ENCODE results near the gene SLC6A3.

SLC6A3 gene

GRCh38 chr5:1383886-1384401, 61.3 kb downstream of the SLC6A3 start:
- Histone ChIP-seq H4K20me1 (ENCODE audit: insufficient read depth) (no peaks in the 10 kb centered on the region), H3K9ac (no peak overlapping the region), H3K27me3 (ENCODE audit: insufficient read depth, low read depth) (peaks cover 16% of the 10 kb centered on the region; the same call in 1 of the 2 replicates), H3K4me2 (no peak overlapping the region), H3K4me1 (ENCODE audit: low read depth, poor library complexity, severe bottlenecking) (peaks cover 17% of the 10 kb centered on the region), H3K27ac (no peak overlapping the region), H3K36me3 (ENCODE audit: insufficient read depth) (no peaks in the 10 kb centered on the region), H3K79me2 (ENCODE audit: insufficient read depth, low read depth) (no peaks in the 10 kb centered on the region), H2AFZ (ENCODE audit: low read depth) (no peak overlapping the region), H3K4me3 (IDR thresholded peaks at IDR 0.05; ENCODE audit: insufficient read depth, low read depth, low read length) (no peak overlapping the region)
- TF ChIP-seq CTCF (conservative IDR thresholded peaks at IDR 0.05; ENCODE audit: low read depth, low read length), result no peak

GRCh38 chr5:1383344-1383743, 61.9 kb downstream of the SLC6A3 start:
- H3K27ac ChIP-seq, result no peak overlapping the region
- no peak overlapping the region for H3K4me3 ChIP-seq (IDR thresholded peaks at IDR 0.05; ENCODE audit: insufficient read depth, low read depth, low read length)
- no peak for TF ChIP-seq CTCF (conservative IDR thresholded peaks at IDR 0.05; ENCODE audit: low read depth, low read length)
- H3K4me2 ChIP-seq, result no peak overlapping the region
- H3K9ac ChIP-seq, result no peak overlapping the region
- no peaks in the 10 kb centered on the region for H3K79me2 ChIP-seq (ENCODE audit: insufficient read depth, low read depth)
- no peaks in the 10 kb centered on the region for H3K36me3 ChIP-seq (ENCODE audit: insufficient read depth)
- no peak overlapping the region for H2AFZ ChIP-seq (ENCODE audit: low read depth)
- H3K27me3 ChIP-seq (ENCODE audit: insufficient read depth, low read depth), result peaks cover 11% of the 10 kb centered on the region; the same call in 1 of the 2 replicates
- H4K20me1 ChIP-seq (ENCODE audit: insufficient read depth), result no peaks in the 10 kb centered on the region
- peaks cover 17% of the 10 kb centered on the region for H3K4me1 ChIP-seq (ENCODE audit: low read depth, poor library complexity, severe bottlenecking)

GRCh38 chr5:1382248-1382700, 63.0 kb downstream of the SLC6A3 start:
- Histone ChIP-seq H3K27ac (no peak overlapping the region), H3K4me3 (IDR thresholded peaks at IDR 0.05; ENCODE audit: insufficient read depth, low read depth, low read length) (no peak overlapping the region), H4K20me1 (ENCODE audit: insufficient read depth) (no peaks in the 10 kb centered on the region), H2AFZ (ENCODE audit: low read depth) (no peak overlapping the region), H3K9ac (no peak overlapping the region), H3K4me1 (ENCODE audit: low read depth, poor library complexity, severe bottlenecking) (peaks cover 14% of the 10 kb centered on the region), H3K79me2 (ENCODE audit: insufficient read depth, low read depth) (no peaks in the 10 kb centered on the region), H3K4me2 (no peak overlapping the region), H3K27me3 (ENCODE audit: insufficient read depth, low read depth) (peaks cover 4% of the 10 kb centered on the region; the same call in 1 of the 2 replicates), H3K36me3 (ENCODE audit: insufficient read depth) (no peaks in the 10 kb centered on the region)
- TF ChIP-seq CTCF (conservative IDR thresholded peaks at IDR 0.05; ENCODE audit: low read depth, low read length), result no peak

- Histone ChIP-seq H3K4me1 (ENCODE audit: low read depth, poor library complexity, severe bottlenecking) (peaks cover 7% of the 10 kb centered on the region), H4K20me1 (ENCODE audit: insufficient read depth) (no peaks in the 10 kb centered on the region), H2AFZ (ENCODE audit: low read depth) (no peak overlapping the region), H3K27ac (no peak overlapping the region), H3K27me3 (ENCODE audit: insufficient read depth, low read depth) (no peaks in the 10 kb centered on the region), H3K9ac (no peak overlapping the region), H3K4me3 (IDR thresholded peaks at IDR 0.05; ENCODE audit: insufficient read depth, low read depth, low read length) (no peak overlapping the region), H3K79me2 (ENCODE audit: insufficient read depth, low read depth) (no peaks in the 10 kb centered on the region), H3K36me3 (ENCODE audit: insufficient read depth) (no peaks in the 10 kb centered on the region), H3K4me2 (no peak overlapping the region)
- TF ChIP-seq CTCF (conservative IDR thresholded peaks at IDR 0.05; ENCODE audit: low read depth, low read length), result no peak
These were observed 63.6 kb downstream of the SLC6A3 start for GRCh38 chr5:1381370-1382247.
